Adipocyte (in vitro differentiated cells): ENCODE measurements around the gene KRT32.

Source experiments
- DNase-seq: peaks from one replicate; pipeline ENCODE4 v3.0.0-alpha.2; 2015; ENCODE audit warnings: low read depth
- H3K27me3 ChIP-seq: replicated peaks from 2 replicates; pipeline ENCODE4 v1.7.0; 2013; ENCODE audit warnings: mild to moderate bottlenecking, low read length, moderate library complexity; ENCODE audit not compliant: control insufficient read depth, insufficient read depth
- H3K36me3 ChIP-seq: 2 replicates; pipeline ENCODE4 v1.7.0; 2013; ENCODE audit warnings: low read length, mild to moderate bottlenecking, moderate library complexity; ENCODE audit not compliant: control insufficient read depth, insufficient read depth, severe bottlenecking
- H3K4me1 ChIP-seq: 2 replicates; pipeline ENCODE4 v1.7.0; 2013; ENCODE audit warnings: mild to moderate bottlenecking, low read length, moderate library complexity; ENCODE audit not compliant: control insufficient read depth, insufficient read depth
- H3K4me3 ChIP-seq: 2 replicates; pipeline ENCODE4 v1.7.0; 2013; ENCODE audit warnings: mild to moderate bottlenecking, low read length, moderate library complexity
- H3K9ac ChIP-seq: 2 replicates; pipeline ENCODE4 v1.7.0; 2013; ENCODE audit warnings: mild to moderate bottlenecking, low read length, moderate library complexity
- H3K9me3 ChIP-seq: 2 replicates; pipeline ENCODE4 v1.7.0; 2013; ENCODE audit warnings: mild to moderate bottlenecking, low read length, moderate library complexity; ENCODE audit not compliant: control insufficient read depth

KRT32 gene

GRCh38 chr17:41491476-41491875 lies 24.3 kb upstream of the KRT32 start:
- no peaks in the 10 kb centered on the region for H3K9me3 ChIP-seq
- H3K4me1 ChIP-seq, result peaks cover 13% of the 10 kb centered on the region
- no peaks in the 10 kb centered on the region for H3K36me3 ChIP-seq
- no peak for DNase-seq
- H3K9ac ChIP-seq, result no peak overlapping the region
- H3K4me3 ChIP-seq, result no peak overlapping the region
- peaks cover 23% of the 10 kb centered on the region for H3K27me3 ChIP-seq

- Histone ChIP-seq H3K9me3 (no peaks in the 10 kb centered on the region), H3K36me3 (no peaks in the 10 kb centered on the region), H3K9ac (no peak overlapping the region), H3K4me3 (no peak overlapping the region), H3K4me1 (peaks cover 13% of the 10 kb centered on the region), H3K27me3 (peaks cover 28% of the 10 kb centered on the region)
- no peak for DNase-seq
Observed at GRCh38 chr17:41490000-41490990, 23.1 kb upstream of the KRT32 start.

GRCh38 chr17:41489531-41489930 lies 22.3 kb upstream of the KRT32 start, which contains the start of gene KRT36:
Gene KRT36 (minus strand): TSS chr17:41489910. CDS start chr17:41489864, 46 bp downstream.
- no peaks in the 10 kb centered on the region for H3K36me3 ChIP-seq
- no peak within 1 kb of the TSS for H3K9ac ChIP-seq
- DNase-seq, result no peak
- H3K4me1 ChIP-seq, result peaks cover 13% of the 10 kb centered on the region
- H3K9me3 ChIP-seq, result no peaks in the 10 kb centered on the region
- H3K27me3 ChIP-seq, result peaks cover 34% of the 10 kb centered on the region
- H3K4me3 ChIP-seq, result no peak within 1 kb of the TSS

GRCh38 chr17:41486809-41487530 lies 19.8 kb upstream of the KRT32 start:
- Histone ChIP-seq H3K4me3 (no peak overlapping the region), H3K4me1 (peaks cover under 1% of the 10 kb centered on the region), H3K36me3 (no peaks in the 10 kb centered on the region), H3K9me3 (no peaks in the 10 kb centered on the region), H3K27me3 (peaks cover 49% of the 10 kb centered on the region), H3K9ac (no peak overlapping the region)
- no peak for DNase-seq

- Histone ChIP-seq H3K27me3 (peaks cover 51% of the 10 kb centered on the region), H3K4me3 (no peak overlapping the region), H3K4me1 (no peaks in the 10 kb centered on the region), H3K36me3 (no peaks in the 10 kb centered on the region), H3K9me3 (no peaks in the 10 kb centered on the region), H3K9ac (no peak overlapping the region)
- DNase-seq, result no peak
Observed at GRCh38 chr17:41486316-41486715, 19.1 kb upstream of the KRT32 start.

GRCh38 chr17:41484920-41485904 lies 18.0 kb upstream of the KRT32 start:
- no peak for DNase-seq
- Histone ChIP-seq H3K4me1 (no peaks in the 10 kb centered on the region), H3K9ac (no peak overlapping the region), H3K36me3 (no peaks in the 10 kb centered on the region), H3K27me3 (peaks cover 47% of the 10 kb centered on the region), H3K9me3 (no peaks in the 10 kb centered on the region), H3K4me3 (no peak overlapping the region)

GRCh38 chr17:41483991-41484826 lies 17.0 kb upstream of the KRT32 start:
- Histone ChIP-seq H3K27me3 (peaks cover 44% of the 10 kb centered on the region), H3K36me3 (no peaks in the 10 kb centered on the region), H3K9ac (no peak overlapping the region), H3K4me3 (no peak overlapping the region), H3K9me3 (no peaks in the 10 kb centered on the region), H3K4me1 (no peaks in the 10 kb centered on the region)
- no peak for DNase-seq

- no peak for DNase-seq
- Histone ChIP-seq H3K36me3 (no peaks in the 10 kb centered on the region), H3K9ac (no peak overlapping the region), H3K9me3 (no peaks in the 10 kb centered on the region), H3K4me3 (no peak overlapping the region), H3K27me3 (peaks cover 41% of the 10 kb centered on the region), H3K4me1 (no peaks in the 10 kb centered on the region)
Observed at GRCh38 chr17:41483531-41483930, 16.3 kb upstream of the KRT32 start.

- H3K4me3 ChIP-seq, result no peak within 1 kb of the TSS
- H3K27me3 ChIP-seq, result peaks cover 37% of the 10 kb centered on the region
- DNase-seq, result no peak
- no peaks in the 10 kb centered on the region for H3K4me1 ChIP-seq
- no peak within 1 kb of the TSS for H3K9ac ChIP-seq
- no peaks in the 10 kb centered on the region for H3K9me3 ChIP-seq
- no peaks in the 10 kb centered on the region for H3K36me3 ChIP-seq
Observed at GRCh38 chr17:41481036-41481435, 13.8 kb upstream of the KRT32 start, which contains the start of gene KRT35. Gene KRT35 (minus strand): TSS chr17:41481151. CDS start chr17:41481097, 54 bp downstream.

GRCh38 chr17:41480581-41480980 lies 13.4 kb upstream of the KRT32 start:
- DNase-seq, result no peak
- H3K36me3 ChIP-seq, result no peaks in the 10 kb centered on the region
- H3K4me1 ChIP-seq, result no peaks in the 10 kb centered on the region
- no peak overlapping the region for H3K4me3 ChIP-seq
- H3K27me3 ChIP-seq, result peaks cover 42% of the 10 kb centered on the region
- no peaks in the 10 kb centered on the region for H3K9me3 ChIP-seq
- no peak overlapping the region for H3K9ac ChIP-seq
